Keratinocyte (primary cell): ENCODE measurements around the gene CNKSR3. TPM values are rescaled to one million over a fixed set of nuclear protein-coding genes. Genes with fewer than 3 reads are reported as not detected.
A peak's percentile ranks its signal among the peaks of the same experiment; 100 is the strongest.

Experiments
- DNase-seq: peaks from one replicate; pipeline ENCODE4 v3.0.0-alpha.2; 2011; ENCODE audit warnings: low read depth, missing footprints, low spot score
- FAIRE-seq: peaks from 2 replicates; lab custom pipeline; 2011; peaks lifted over from hg19 to GRCh38; lab: Jason Lieb, UNC
- H2AFZ ChIP-seq: 2 replicates; pipeline ENCODE4 v1.6.0; 2012; ENCODE audit warnings: low read length, control low read depth, inconsistent platforms; ENCODE audit not compliant: control insufficient read depth
- H3K27ac ChIP-seq: 2 replicates; pipeline ENCODE4 v1.5.1; 2011; ENCODE audit warnings: low read length; ENCODE audit not compliant: control insufficient read depth, insufficient read depth
- H3K27me3 ChIP-seq: 3 replicates; pipeline ENCODE4 v1.6.0; 2011; ENCODE audit warnings: low read length; ENCODE audit not compliant: control insufficient read depth, insufficient read depth; ENCODE audit errors: extremely low read depth
- H3K36me3 ChIP-seq, 2 experiments: 2 replicates in 1 of 2; 3 replicates in 1 of 2; pipeline ENCODE4 v1.5.1; 2011; ENCODE audit warnings: low read length in 2 of 2, mild to moderate bottlenecking in 1 of 2; ENCODE audit not compliant: control insufficient read depth in 2 of 2, insufficient read depth in 2 of 2; ENCODE audit errors: extremely low read depth in 1 of 2
- H3K4me1 ChIP-seq: 3 replicates; pipeline ENCODE4 v1.5.1; 2011; ENCODE audit warnings: low read length; ENCODE audit not compliant: control insufficient read depth, insufficient read depth; ENCODE audit errors: extremely low read depth
- H3K4me2 ChIP-seq: 3 replicates; pipeline ENCODE4 v1.6.0; 2011; ENCODE audit warnings: low read depth, low read length; ENCODE audit not compliant: control insufficient read depth, insufficient read depth; ENCODE audit errors: extremely low read depth
- H3K4me3 ChIP-seq, 3 experiments: fragments of 200-600 bp in 1 of 3; sonication (generic) in 1 of 3; 2 replicates in 2 of 3; 3 replicates in 1 of 3; pipeline ENCODE4 v1.5.1; 2011 to 2016; ENCODE audit warnings: low read length in 3 of 3, mild to moderate bottlenecking in 3 of 3, control low read depth in 2 of 3, inconsistent platforms in 1 of 3, low read depth in 1 of 3, mixed read lengths in 1 of 3, mixed run types in 1 of 3, moderate library complexity in 1 of 3; ENCODE audit not compliant: control insufficient read depth in 2 of 3, insufficient read depth in 2 of 3; ENCODE audit errors: extremely low read depth in 1 of 3
- H3K79me2 ChIP-seq: 2 replicates; pipeline ENCODE4 v1.6.0; 2012; ENCODE audit warnings: low read length; ENCODE audit not compliant: control insufficient read depth, insufficient read depth
- H3K9ac ChIP-seq: 3 replicates; pipeline ENCODE4 v1.6.0; 2011; ENCODE audit warnings: low read length; ENCODE audit not compliant: control insufficient read depth, insufficient read depth; ENCODE audit errors: extremely low read depth
- H3K9me1 ChIP-seq: 3 replicates; pipeline ENCODE4 v1.6.0; 2011; ENCODE audit warnings: low read length; ENCODE audit not compliant: control insufficient read depth, insufficient read depth; ENCODE audit errors: extremely low read depth
- H3K9me3 ChIP-seq: 2 replicates; pipeline ENCODE4 v1.5.1; 2012; ENCODE audit warnings: low read depth, low read length; ENCODE audit not compliant: control insufficient read depth
- H4K20me1 ChIP-seq: 3 replicates; pipeline ENCODE4 v1.6.0; 2011; ENCODE audit warnings: low read length; ENCODE audit not compliant: control insufficient read depth, insufficient read depth; ENCODE audit errors: extremely low read depth
- CTCF ChIP-seq, 3 experiments: IDR thresholded peaks in 1 of 3; conservative IDR thresholded peaks in 1 of 3; optimal IDR thresholded peaks in 1 of 3; 2 replicates in 2 of 3; 3 replicates in 1 of 3; pipeline versions ENCODE3 to v1.5.1; 2011; ENCODE audit warnings: low read length in 3 of 3, mild to moderate bottlenecking in 3 of 3, moderate library complexity in 2 of 3, control low read depth in 1 of 3, inconsistent platforms in 1 of 3; ENCODE audit not compliant: insufficient read depth in 2 of 3; ENCODE audit errors: extremely low read depth in 1 of 3
- EZH2 ChIP-seq: IDR thresholded peaks from one replicate; pipeline ENCODE4 v1.6.1; 2012; ENCODE audit warnings: inconsistent platforms, mild to moderate bottlenecking, low read length, moderate library complexity
- dilution Hi-C: fragments of 300-500 bp; cut with MboI; formaldehyde crosslinking; loops from one replicate; pipeline ENCODE4 v1.7.0; 2020; ENCODE audit warnings: low sequenced_read_pairs; ENCODE audit not compliant: extremely low pct_ligation_motif_present
- polyA plus RNA-seq, 5 experiments: library from polyadenylated mRNA; depleted of rRNA in 3 of 5; stranded (reverse) in 3 of 5; stranded (forward) in 1 of 5; unstranded in 1 of 5; fragments of >200 nt; gene quantifications; 1 replicate in 1 of 5; 2 replicates in 3 of 5; 3 replicates in 1 of 5; pipeline versions ENCODE4 v1.2.1 to v1.2.3, GENCODE V29; 2011 to 2012; ENCODE audit warnings: missing spikeins in 2 of 5, low read depth in 1 of 5, low replicate concordance in 1 of 5

Gene CNKSR3
- polyA plus RNA-seq, 1 donor (not counting 4 experiments of a cell fraction or from before 2014, with no cell fraction given) = 2.0 TPM

- no peak for FAIRE-seq
- no peak overlapping the region for H3K27ac ChIP-seq
- no peaks in the 10 kb centered on the region for H3K79me2 ChIP-seq
- H4K20me1 ChIP-seq = no peaks in the 10 kb centered on the region
- TF ChIP-seq EZH2 (no peak), CTCF (optimal IDR thresholded peaks at IDR 0.05 in 1 of 3, IDR thresholded peaks at IDR 0.05 in 1 of 3, conservative IDR thresholded peaks at IDR 0.05 in 1 of 3; ENCODE audit: extremely low read depth in 1 of 3, insufficient read depth in 2 of 3, low read length in 3 of 3) (no peak)
- no peaks in the 10 kb centered on the region for H3K27me3 ChIP-seq
- DNase-seq = no peak
- H3K9ac ChIP-seq = no peak overlapping the region
- no peak overlapping the region for H3K4me2 ChIP-seq
- peaks cover 23% of the 10 kb centered on the region for H3K4me1 ChIP-seq
- H3K4me3 ChIP-seq = no peak overlapping the region
- dilution Hi-C loops = no loop called here
- no peak overlapping the region for H2AFZ ChIP-seq
- H3K9me3 ChIP-seq = no peaks in the 10 kb centered on the region
- no peaks in the 10 kb centered on the region for H3K36me3 ChIP-seq
- H3K9me1 ChIP-seq = no peaks in the 10 kb centered on the region
Measured at GRCh38 chr6:154371281-154371680, 139.2 kb downstream of the CNKSR3 start.

GRCh38 chr6:154370545-154370944, 139.9 kb downstream of the CNKSR3 start:
- DNase-seq (no peak), FAIRE-seq (peak; percentile 74)
- no peaks in the 10 kb centered on the region for H4K20me1 ChIP-seq
- TF ChIP-seq EZH2 = no peak
- peak; percentile 35 to 70 (median 45) for TF ChIP-seq CTCF (optimal IDR thresholded peaks at IDR 0.05 in 1 of 3, IDR thresholded peaks at IDR 0.05 in 1 of 3, conservative IDR thresholded peaks at IDR 0.05 in 1 of 3; ENCODE audit: extremely low read depth in 1 of 3, insufficient read depth in 2 of 3, low read length in 3 of 3)
- H3K4me1 ChIP-seq = peaks cover 23% of the 10 kb centered on the region
- H3K79me2 ChIP-seq = no peaks in the 10 kb centered on the region
- no peak overlapping the region for H3K4me2 ChIP-seq
- no peaks in the 10 kb centered on the region for H3K9me1 ChIP-seq
- peak overlapping the region; percentile 39 for H2AFZ ChIP-seq
- H3K4me3 ChIP-seq = no peak overlapping the region
- no peaks in the 10 kb centered on the region for H3K9me3 ChIP-seq
- H3K9ac ChIP-seq = no peak overlapping the region
- H3K36me3 ChIP-seq = no peaks in the 10 kb centered on the region
- no peaks in the 10 kb centered on the region for H3K27me3 ChIP-seq
- H3K27ac ChIP-seq = no peak overlapping the region
- dilution Hi-C loops = no loop called here
